Measurements from ENCODE around the gene RP9.

The RP9 gene, protein sequence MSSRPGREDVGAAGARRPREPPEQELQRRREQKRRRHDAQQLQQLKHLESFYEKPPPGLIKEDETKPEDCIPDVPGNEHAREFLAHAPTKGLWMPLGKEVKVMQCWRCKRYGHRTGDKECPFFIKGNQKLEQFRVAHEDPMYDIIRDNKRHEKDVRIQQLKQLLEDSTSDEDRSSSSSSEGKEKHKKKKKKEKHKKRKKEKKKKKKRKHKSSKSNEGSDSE

DNA sequence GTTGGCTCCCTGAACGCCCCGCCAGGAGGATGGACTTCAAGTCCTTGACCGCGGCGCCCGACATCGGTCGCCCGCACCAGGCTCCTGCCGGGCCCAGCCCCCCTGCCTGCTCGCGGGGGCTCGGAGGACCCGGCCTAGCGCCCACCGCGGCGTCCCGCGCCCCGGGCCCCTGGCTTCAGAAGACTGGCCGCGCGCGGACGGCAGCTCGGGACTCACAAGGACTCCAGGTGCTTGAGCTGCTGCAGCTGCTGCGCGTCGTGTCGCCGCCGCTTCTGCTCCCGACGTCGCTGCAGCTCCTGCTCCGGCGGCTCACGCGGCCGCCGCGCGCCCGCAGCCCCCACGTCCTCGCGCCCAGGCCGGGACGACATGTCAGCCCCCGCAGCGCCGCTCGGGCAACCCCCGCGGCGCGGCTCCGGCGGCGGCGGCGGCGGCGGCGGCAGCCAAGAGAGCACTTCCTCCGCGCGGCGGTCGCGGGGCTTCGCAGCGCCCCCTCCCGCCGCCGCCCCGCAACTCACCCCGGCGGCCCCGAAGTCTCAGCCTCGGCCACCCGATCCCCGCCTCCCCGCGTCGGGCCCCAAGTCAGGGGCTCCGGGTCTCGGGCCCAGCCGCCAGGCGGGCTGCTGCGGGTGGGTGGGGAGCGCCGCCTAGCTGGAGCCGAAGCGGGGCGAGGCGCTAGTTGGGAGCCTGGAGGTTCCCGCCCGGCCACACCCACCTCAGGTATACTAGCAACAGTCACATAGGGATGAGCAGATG is at the start of gene RP9:
RP9 (minus strand) TSS at position 400 of the 753 bp plus-strand sequence; CDS start at position 368, 32 bp downstream.
- no peaks in the 10 kb centered on the region for H3K36me3 Mint-ChIP-seq (ENCODE audit: low read depth)
- H3K4me1 Mint-ChIP-seq (ENCODE audit: low read depth) = peaks cover 21% of the 10 kb centered on the region
- peak within 1 kb of the TSS; percentile 63 for H3K27ac Mint-ChIP-seq
- H3K4me3 Mint-ChIP-seq = peak within 1 kb of the TSS; percentile 79
- H3K9me3 Mint-ChIP-seq = no peaks in the 10 kb centered on the region
- peaks cover 31% of the 10 kb centered on the region for H3K27me3 Mint-ChIP-seq (ENCODE audit: low read depth)

DNA sequence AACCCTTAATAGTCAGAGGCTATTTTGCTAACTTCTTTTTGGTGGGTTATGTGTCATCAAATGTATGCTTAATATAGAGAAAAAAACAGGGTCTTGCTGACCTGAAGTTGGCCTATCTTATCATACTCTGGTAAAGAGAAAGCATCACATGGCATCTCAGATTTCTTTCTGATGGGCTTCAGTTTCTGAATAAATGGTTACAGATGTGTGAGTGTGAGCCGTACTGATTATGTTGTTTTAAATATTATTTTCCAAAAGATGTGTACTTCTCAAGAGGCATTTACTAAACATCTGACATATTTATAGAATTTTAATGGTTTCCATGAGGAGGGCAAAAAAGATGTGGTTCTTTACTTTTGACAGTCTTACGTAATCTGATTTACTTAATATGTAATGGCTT is 48.6 kb upstream of the RP9 start:
- Mint-ChIP-seq H3K9me3 (peaks cover 8% of the 10 kb centered on the region), H3K27ac (no peak overlapping the region), H3K27me3 (ENCODE audit: low read depth) (no peaks in the 10 kb centered on the region), H3K4me3 (no peak overlapping the region), H3K4me1 (ENCODE audit: low read depth) (no peaks in the 10 kb centered on the region), H3K36me3 (ENCODE audit: low read depth) (peaks cover 5% of the 10 kb centered on the region)

DNA sequence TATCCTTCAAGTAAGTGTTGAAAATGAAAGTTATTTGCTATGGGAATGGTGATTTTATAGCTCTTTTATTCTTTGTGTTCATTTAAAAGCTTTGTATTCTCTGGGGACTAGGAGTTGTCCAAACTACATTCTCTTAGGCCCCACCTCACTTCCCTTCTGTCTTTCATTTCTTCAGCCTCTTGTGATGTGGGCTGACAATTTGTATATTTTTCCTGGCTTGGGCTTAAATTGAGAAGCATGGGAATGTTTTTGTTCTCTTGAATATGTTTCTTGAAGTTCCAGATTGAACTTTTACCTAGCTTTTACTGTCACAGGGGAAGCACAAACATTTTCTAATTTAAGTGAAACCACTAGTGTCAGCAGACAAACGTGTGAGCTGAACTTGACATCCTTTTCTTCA is 48.1 kb upstream of the RP9 start:
- H3K9me3 Mint-ChIP-seq = peaks cover 4% of the 10 kb centered on the region
- H3K27me3 Mint-ChIP-seq (ENCODE audit: low read depth) = no peaks in the 10 kb centered on the region
- H3K27ac Mint-ChIP-seq = no peak overlapping the region
- H3K36me3 Mint-ChIP-seq (ENCODE audit: low read depth) = peaks cover 5% of the 10 kb centered on the region
- no peak overlapping the region for H3K4me3 Mint-ChIP-seq
- H3K4me1 Mint-ChIP-seq (ENCODE audit: low read depth) = no peaks in the 10 kb centered on the region

DNA sequence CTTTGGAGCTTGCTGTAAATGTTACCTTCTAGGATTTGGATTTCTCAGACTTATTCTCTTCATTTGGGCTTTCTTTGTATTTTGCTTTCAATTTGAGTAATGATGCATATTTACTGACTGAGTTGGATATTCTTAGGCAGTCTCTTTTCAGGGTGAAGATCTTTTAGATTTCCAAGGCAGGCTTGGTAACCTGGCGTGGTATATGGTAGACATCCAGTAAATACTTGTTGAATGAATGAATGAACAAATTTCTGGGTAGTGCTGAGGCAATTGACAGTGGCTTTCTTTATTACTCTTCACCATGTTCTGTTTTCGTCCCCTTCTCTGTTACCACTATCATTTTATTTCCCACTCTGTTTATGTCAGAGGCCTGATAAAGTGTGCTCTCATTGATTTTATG is 47.2 kb upstream of the RP9 start:
- Mint-ChIP-seq H3K27me3 (ENCODE audit: low read depth) (no peaks in the 10 kb centered on the region), H3K36me3 (ENCODE audit: low read depth) (peaks cover 5% of the 10 kb centered on the region), H3K4me1 (ENCODE audit: low read depth) (no peaks in the 10 kb centered on the region), H3K9me3 (peaks cover 4% of the 10 kb centered on the region), H3K4me3 (no peak overlapping the region), H3K27ac (no peak overlapping the region)

DNA sequence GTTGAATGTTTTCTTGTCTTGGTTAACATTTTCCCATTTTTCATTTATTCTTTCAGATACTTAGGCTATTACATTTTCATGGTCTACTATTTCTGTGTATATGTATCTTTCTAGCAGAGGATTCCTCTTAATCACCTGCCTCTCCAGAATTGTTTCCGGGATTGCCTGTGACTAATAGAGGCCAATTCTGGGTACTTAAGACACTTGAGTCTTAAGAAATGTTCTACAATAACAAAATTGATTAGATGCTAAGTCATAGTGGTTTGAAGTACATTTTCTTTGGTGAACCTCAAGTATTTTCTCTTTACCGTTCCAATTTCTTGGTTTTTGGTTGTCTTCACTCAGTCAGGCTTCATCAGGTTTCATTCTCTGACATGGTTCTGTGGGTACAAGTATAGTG is 46.6 kb upstream of the RP9 start:
- H3K36me3 Mint-ChIP-seq (ENCODE audit: low read depth) = peaks cover 5% of the 10 kb centered on the region
- no peaks in the 10 kb centered on the region for H3K27me3 Mint-ChIP-seq (ENCODE audit: low read depth)
- H3K4me3 Mint-ChIP-seq = no peak overlapping the region
- no peak overlapping the region for H3K27ac Mint-ChIP-seq
- peaks cover 4% of the 10 kb centered on the region for H3K9me3 Mint-ChIP-seq
- H3K4me1 Mint-ChIP-seq (ENCODE audit: low read depth) = no peaks in the 10 kb centered on the region

DNA sequence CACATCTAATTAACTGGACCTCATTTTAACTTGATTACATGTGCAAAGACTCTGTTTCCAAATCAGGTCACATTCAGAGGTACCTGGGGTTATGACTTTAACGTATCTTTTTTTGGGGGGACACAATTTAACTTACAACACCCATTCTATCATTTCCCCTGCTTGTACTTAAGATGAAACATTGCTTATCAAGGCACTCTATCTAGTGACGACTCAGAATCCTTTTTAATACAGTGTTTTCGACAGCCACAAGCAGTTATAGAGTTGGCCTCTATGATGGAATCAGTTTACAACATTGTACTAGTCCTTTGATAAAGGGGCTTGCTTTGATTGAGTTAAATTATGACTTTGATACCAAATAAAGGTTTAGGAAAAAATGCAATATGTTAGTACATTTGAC is 42.9 kb upstream of the RP9 start:
- Mint-ChIP-seq H3K27me3 (ENCODE audit: low read depth) (no peaks in the 10 kb centered on the region), H3K9me3 (no peaks in the 10 kb centered on the region), H3K36me3 (ENCODE audit: low read depth) (peaks cover 5% of the 10 kb centered on the region), H3K4me1 (ENCODE audit: low read depth) (no peaks in the 10 kb centered on the region), H3K4me3 (no peak overlapping the region), H3K27ac (no peak overlapping the region)

DNA sequence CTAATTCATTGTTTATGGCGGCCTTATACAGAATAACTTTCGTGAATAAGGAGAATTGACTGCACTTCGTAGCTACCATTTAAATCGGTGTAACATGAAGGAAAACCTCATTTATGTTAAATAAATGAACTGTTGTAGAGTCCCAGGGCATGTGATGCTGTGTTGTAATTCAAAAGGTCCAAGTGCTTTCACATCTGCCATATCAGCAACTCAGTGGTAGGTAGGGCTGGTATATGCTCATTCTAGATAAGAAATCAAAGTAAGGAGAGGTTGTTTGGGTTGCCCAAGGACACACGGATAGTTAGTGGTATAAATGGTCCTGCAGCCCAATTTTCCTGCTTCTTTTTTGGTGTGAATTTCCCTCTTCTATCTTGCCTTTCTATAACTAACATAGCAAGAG is 36.0 kb upstream of the RP9 start:
- Mint-ChIP-seq H3K27ac (no peak overlapping the region), H3K4me1 (ENCODE audit: low read depth) (no peaks in the 10 kb centered on the region), H3K9me3 (peaks cover 7% of the 10 kb centered on the region), H3K36me3 (ENCODE audit: low read depth) (peaks cover 2% of the 10 kb centered on the region), H3K27me3 (ENCODE audit: low read depth) (no peaks in the 10 kb centered on the region), H3K4me3 (no peak overlapping the region)

DNA sequence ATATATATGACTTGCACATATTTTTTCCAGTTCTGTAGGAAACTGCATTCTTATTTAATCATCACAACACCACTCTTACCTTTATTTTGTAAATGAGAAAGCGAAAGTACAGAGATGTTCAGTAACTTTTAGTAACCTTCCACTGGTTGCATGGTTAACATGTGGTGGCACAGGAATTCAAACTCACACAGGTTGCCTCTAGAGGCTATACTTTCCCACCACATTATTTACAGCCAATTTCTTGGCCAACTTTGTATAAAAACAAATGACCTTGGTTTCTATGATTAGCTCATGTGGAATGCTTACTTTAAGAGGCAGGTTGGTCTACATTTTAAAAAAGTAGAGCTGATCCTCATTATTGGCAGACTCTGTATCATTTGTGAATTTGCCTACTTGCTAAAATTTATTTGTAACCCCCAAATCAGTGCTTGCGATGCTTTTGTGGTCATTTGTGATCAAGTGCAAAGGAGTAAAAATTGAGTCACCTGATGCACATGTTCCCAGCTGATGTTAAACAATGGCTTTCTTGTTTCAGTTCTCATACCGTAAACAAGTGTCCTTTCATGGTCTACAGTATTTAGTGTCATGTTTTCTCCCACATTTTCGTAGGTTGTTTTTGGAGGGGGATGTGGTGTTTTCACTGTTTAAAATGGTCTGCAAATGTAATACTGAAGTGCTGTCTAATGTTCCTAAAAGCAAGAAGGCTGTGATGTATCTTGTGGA is 35.0 kb upstream of the RP9 start:
- no peaks in the 10 kb centered on the region for H3K27me3 Mint-ChIP-seq (ENCODE audit: low read depth)
- peaks cover 7% of the 10 kb centered on the region for H3K9me3 Mint-ChIP-seq
- H3K4me1 Mint-ChIP-seq (ENCODE audit: low read depth) = no peaks in the 10 kb centered on the region
- no peak overlapping the region for H3K27ac Mint-ChIP-seq
- H3K4me3 Mint-ChIP-seq = no peak overlapping the region
- H3K36me3 Mint-ChIP-seq (ENCODE audit: low read depth) = peaks cover 2% of the 10 kb centered on the region

DNA sequence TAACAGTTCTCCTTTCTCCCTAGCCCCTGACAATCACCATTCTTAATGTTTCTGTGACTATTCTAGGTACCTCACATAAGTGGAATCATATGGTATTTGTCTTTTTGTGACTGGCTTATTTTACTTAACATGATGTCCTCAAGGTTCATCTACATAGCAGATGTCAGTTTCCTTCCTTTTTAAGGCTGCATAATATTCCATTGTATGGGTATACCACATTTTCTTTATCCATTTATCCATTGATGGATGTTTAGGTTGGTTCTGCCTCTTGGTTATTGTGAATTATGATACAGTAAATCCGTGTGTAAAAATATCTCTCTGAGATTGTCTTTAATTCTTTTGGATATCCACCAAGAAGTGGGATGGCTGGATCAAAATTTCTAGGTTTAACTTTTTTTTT is 33.4 kb upstream of the RP9 start:
- peaks cover 7% of the 10 kb centered on the region for H3K9me3 Mint-ChIP-seq

DNA sequence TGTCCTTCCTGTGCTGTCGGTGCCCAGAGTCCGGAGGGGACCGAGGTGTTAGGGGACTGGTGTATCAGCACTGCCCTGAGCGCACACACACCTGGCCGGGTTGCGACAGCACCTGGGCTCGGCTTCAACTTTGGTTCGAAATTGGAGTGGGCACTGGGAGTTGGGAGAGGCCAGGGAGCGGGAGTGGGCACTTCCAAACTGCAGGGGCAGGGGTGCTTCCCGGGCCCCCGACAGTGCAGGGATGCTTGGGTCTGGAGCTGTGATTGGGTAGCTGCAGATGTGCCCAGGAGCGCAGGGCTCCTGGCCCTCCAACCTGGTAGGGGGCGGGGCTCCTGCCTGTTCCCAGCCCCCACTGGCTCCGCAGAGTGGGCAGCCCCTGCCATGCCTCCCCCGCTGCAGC is 27.9 kb upstream of the RP9 start:
- H3K4me1 Mint-ChIP-seq (ENCODE audit: low read depth) = no peaks in the 10 kb centered on the region
- H3K36me3 Mint-ChIP-seq (ENCODE audit: low read depth) = no peaks in the 10 kb centered on the region
- H3K27me3 Mint-ChIP-seq (ENCODE audit: low read depth) = no peaks in the 10 kb centered on the region
- no peak overlapping the region for H3K4me3 Mint-ChIP-seq
- no peak overlapping the region for H3K27ac Mint-ChIP-seq
- H3K9me3 Mint-ChIP-seq = peaks cover 8% of the 10 kb centered on the region

More for the DNA sequence above, 33.4 kb upstream of the RP9 start:
- Mint-ChIP-seq H3K36me3 (ENCODE audit: low read depth) (peaks cover 2% of the 10 kb centered on the region), H3K4me3 (no peak overlapping the region), H3K4me1 (ENCODE audit: low read depth) (no peaks in the 10 kb centered on the region), H3K27me3 (ENCODE audit: low read depth) (no peaks in the 10 kb centered on the region), H3K27ac (no peak overlapping the region)

DNA sequence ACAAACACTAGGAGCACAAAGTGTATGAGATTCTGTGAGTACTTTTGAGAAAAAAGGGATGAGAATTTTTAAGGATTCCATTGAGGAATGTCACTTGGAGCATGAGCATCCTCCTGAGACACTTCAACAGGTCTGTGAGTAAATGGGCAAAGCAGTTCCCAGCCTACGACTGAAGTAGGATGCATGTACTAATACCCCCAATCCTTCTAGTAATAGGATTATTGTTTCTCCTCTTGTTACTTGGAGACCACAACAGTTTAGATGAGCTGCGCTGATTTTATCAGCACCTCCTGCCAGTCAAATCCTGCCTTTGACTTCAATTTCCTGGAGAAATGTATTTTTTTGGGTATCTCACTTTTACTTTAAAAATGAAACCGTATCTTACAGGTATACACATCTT is 21.0 kb upstream of the RP9 start:
- no peaks in the 10 kb centered on the region for H3K36me3 Mint-ChIP-seq (ENCODE audit: low read depth)
- peaks cover 11% of the 10 kb centered on the region for H3K4me1 Mint-ChIP-seq (ENCODE audit: low read depth)
- peak overlapping the region; percentile 86 for H3K27ac Mint-ChIP-seq
- H3K27me3 Mint-ChIP-seq (ENCODE audit: low read depth) = no peaks in the 10 kb centered on the region
- peaks cover under 1% of the 10 kb centered on the region for H3K9me3 Mint-ChIP-seq
- peak overlapping the region; percentile 91 for H3K4me3 Mint-ChIP-seq

DNA sequence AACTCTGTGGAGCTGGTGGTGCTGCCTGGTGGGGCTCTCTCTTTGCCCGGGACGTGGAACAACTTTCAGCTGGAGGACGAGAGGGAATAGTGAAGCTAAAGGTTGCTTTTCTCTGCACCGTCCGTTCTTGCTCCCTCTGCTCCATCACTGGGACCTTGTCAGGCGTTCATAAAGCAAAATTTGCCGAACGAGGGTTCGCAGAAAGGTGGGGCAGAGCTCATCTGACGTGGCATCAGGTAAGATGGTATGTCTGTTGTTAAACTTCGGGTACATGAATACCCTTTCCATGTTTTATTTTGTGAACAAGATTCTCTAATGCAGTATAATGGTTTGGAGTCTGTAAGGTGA is 20.6 kb upstream of the RP9 start:
- H3K36me3 Mint-ChIP-seq (ENCODE audit: low read depth) = no peaks in the 10 kb centered on the region
- H3K9me3 Mint-ChIP-seq = no peaks in the 10 kb centered on the region
- H3K4me1 Mint-ChIP-seq (ENCODE audit: low read depth) = peaks cover 11% of the 10 kb centered on the region

DNA sequence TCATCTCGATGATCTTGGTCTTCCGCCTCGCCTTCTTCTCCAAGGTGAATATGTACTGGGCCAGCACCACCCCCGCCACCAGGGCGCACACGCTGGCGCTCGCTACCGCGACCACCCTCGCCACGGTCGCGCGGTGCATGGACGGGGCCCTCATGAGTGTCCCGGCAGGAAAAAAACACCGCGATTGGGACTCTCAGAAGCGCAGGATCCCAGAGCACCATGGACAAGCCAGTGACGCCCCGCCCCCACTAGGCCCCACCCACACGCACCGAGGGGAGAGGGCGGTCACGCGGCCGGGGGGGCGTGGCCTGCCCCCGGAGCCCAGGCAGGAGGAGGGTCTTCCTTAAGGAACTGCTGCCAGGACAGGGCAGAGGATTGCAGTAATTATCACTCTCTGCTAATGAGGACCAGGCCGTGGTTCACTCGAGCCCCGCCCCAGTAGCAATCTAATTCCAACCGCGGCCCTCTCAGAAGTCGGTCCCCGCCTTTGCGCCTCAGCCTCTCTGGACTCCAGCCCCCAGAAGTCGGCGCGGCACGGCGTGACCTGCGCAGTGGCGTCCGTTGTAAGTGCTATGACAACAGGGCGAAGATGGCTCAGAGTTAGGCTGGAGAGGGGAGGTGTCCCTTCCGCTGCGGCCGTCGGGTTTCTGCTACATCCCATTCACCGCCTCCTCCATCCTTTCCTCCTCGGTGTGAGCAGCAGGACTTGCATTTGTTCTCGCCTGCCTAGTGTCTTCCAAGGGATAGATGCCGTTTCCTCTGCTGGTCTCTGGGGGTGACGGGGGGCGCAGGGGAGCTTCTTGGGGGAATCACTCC is 20.0 kb upstream of the RP9 start, which contains the start of gene BBS9:
BBS9 (plus strand) TSS at position 575 of the 816 bp plus-strand sequence. CDS start 16,689 bp downstream, outside the sequence.
- H3K27ac Mint-ChIP-seq = peak within 1 kb of the TSS; percentile 86
- H3K27me3 Mint-ChIP-seq (ENCODE audit: low read depth) = no peaks in the 10 kb centered on the region
- peak within 1 kb of the TSS; percentile 91 for H3K4me3 Mint-ChIP-seq

More for the DNA sequence above, 20.6 kb upstream of the RP9 start:
- Mint-ChIP-seq H3K27me3 (ENCODE audit: low read depth) (no peaks in the 10 kb centered on the region), H3K27ac (peak overlapping the region; percentile 86), H3K4me3 (peak overlapping the region; percentile 91)

DNA sequence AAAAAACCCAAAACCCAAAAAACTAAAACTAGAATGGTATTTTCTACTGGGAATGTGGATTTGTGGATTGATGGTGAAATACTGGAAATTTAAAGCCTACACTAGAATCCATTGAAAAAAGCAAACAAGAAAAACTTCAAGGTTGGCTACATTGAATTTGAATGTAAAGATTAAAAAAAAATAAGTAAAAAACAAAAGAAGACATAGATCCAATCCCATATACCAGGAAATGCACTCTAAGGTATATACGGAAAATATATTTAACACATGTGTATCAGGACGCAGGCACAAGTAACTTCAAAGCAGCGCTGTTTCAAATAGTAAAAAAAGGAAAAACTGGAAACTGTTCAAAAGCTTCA is 19.4 kb upstream of the RP9 start:
- H3K27me3 Mint-ChIP-seq (ENCODE audit: low read depth) = no peaks in the 10 kb centered on the region
- H3K4me1 Mint-ChIP-seq (ENCODE audit: low read depth) = peaks cover 11% of the 10 kb centered on the region
- no peaks in the 10 kb centered on the region for H3K36me3 Mint-ChIP-seq (ENCODE audit: low read depth)
- peak overlapping the region; percentile 91 for H3K4me3 Mint-ChIP-seq
- peak overlapping the region; percentile 86 for H3K27ac Mint-ChIP-seq
- H3K9me3 Mint-ChIP-seq = no peaks in the 10 kb centered on the region

More for the DNA sequence above, 20.0 kb upstream of the RP9 start, which contains the start of gene BBS9:
- no peaks in the 10 kb centered on the region for H3K9me3 Mint-ChIP-seq
- no peaks in the 10 kb centered on the region for H3K36me3 Mint-ChIP-seq (ENCODE audit: low read depth)
- peaks cover 11% of the 10 kb centered on the region for H3K4me1 Mint-ChIP-seq (ENCODE audit: low read depth)
